NCI-H1105 (cell line): ENCODE data around the gene AP1AR.
"Not testable (repeated sequence)": the region's sequence is repeated elsewhere in the genome, so short reads cannot be mapped to it uniquely, and the experiment has no call there.

Experiments
- DNase-seq: peaks from one replicate; lab custom pipeline; 2025; lab: John Stamatoyannopoulos, UW

AP1AR gene

GRCh38 chr4:112279025-112279881, 47.7 kb downstream of the AP1AR start:
- no peak for DNase-seq

DNA sequence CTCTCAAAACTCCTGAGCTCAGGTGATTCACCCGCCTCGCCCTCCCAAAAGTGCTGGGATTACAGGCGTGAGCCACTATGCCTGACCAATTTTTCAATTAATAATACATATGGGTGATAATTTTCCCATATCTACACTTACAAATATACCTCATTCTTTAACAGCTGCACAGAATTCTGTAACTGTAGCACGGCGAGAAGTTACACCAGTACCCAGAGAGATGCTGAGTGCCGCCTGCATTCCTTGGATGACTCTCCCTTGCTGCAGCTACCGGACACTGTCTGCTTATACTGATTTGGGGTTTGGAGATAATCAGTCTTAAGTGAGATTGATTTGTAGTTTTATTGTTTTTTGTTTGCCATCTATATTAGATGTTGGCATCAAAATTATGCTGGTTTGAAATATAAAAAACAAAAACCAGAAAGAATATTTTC, 48.3 kb downstream of the AP1AR start:
- DNase-seq: no peak

GRCh38 chr4:112280386-112281056, 48.9 kb downstream of the AP1AR start:
- no peak for DNase-seq

DNA sequence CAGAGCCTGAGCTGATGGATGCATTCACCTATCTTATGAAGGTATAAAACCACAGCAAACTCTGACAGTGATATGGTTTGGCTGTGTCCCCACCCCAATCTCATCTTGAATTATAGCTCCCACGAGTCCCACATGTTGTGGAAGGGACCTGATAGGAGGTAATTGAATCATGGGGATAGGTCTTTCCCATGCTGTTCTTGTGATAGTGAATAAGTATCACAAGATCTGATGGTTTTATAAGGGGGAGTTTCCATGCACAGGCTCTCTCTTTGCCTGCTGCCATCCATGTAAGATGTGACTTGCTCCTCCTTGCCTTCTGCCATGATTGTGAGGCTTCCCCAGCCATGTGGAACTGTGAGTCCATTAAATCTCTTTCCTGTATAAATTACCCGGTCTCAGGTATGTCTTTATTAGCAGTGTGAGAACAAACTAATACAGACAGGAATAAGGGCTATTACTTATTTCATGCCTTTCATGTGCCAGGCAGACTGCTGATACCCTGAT, 50.4 kb downstream of the AP1AR start:
- not testable (repeated sequence) for DNase-seq

DNA sequence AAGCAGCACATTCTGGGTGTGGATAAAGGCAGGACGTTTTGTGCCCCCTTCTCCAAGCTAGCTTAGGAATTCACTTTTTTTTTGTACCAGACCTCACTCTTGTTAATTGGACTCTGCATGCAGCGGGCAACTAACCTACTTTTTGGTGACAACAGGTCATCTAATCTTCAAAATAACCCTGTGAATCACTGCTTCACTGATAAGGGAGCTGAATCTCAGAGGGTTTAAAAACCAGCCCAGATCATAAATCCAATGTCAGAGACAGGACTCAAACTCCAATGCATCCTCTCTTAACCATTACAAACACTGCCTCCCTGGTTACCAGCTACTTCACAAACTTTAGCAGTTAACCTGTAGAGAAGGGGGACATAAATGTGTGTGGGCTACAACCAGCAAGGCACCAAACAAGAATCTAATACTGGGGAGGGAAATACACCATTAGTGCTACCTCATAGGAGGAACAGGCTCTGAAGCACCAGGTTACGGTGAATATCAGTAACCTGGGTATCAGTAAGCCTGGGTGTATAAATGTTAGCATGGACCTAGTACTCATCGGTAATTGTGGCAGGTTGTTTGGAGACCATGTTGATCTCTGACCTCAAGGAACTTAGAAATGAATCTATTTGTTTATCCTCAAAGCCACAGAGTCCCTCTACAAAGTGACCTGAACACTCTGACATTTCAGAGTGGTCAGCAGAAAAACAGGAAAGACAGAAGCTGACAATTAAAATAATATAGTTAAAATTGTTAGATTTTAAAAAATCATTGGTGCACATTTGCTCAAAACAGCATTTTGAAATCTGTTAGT, 51.5 kb downstream of the AP1AR start:
- DNase-seq: no peak

DNA sequence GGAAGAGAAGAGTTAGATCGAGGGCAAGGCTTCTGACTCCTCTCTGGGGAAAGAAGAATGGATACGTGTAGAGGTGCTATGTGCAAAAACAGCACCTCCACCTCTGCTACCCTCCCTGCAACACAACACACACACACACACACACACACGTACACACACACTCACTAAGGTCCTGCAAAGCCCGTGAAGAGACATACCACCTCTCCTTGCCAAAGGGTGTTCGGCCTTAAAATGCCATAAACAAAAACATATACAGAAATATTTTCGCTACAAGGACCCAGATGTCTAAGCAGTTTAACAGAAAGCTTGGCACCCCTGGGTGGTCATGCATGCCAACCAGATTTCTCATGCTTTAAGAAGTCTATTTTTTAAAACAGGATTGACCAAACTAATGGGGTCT, 52.6 kb downstream of the AP1AR start:
- no peak for DNase-seq

DNA sequence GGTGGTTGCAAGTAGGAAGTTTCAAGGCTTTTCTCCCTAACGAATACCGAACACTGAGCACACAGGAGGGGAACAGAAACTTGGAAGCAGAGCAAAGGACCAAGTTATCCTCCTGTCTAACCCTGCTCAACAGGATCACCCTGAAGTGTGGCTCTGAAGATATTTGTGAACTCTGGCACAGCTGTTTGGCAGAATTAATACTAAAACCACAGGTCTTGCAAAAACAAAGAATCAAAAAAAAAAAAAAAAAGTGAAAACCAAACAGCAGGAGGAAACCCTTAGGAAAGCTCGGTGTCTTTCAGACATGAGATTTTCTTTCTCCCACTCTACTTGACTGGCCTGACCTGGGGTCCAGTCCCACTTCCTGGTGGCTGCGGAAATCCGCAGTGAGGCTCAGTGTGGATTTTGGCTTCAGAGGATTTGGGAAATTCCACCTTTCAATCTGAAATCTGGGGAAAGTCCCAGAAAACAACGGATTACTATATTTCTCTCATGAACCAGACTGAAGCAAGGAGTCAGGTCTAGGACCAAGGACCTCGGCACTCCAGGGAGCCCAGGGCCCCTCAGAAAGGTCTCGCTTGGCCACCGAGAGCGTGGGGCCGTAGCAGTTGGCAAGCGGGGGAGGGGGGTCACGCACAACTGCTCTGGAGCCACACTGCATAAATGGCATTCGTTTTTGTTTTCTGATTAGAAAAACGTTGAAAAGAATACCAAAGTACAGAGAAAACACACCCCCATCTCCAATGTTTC, 53.2 kb downstream of the AP1AR start:
- DNase-seq: no peak

- no peak for DNase-seq
Measured at GRCh38 chr4:112287258-112287989, 55.8 kb downstream of the AP1AR start.

- DNase-seq: no peak
Measured at GRCh38 chr4:112288455-112288854, 56.9 kb downstream of the AP1AR start.

GRCh38 chr4:112289407-112290253, 58.0 kb downstream of the AP1AR start:
- no peak for DNase-seq

GRCh38 chr4:112290341-112290740, 58.8 kb downstream of the AP1AR start:
- DNase-seq: no peak

GRCh38 chr4:112296949-112297880, 65.6 kb downstream of the AP1AR start, which contains the start of gene ALPK1:
TSS of gene ALPK1 (plus strand) at chr4:112297369.
- DNase-seq: no peak

DNA sequence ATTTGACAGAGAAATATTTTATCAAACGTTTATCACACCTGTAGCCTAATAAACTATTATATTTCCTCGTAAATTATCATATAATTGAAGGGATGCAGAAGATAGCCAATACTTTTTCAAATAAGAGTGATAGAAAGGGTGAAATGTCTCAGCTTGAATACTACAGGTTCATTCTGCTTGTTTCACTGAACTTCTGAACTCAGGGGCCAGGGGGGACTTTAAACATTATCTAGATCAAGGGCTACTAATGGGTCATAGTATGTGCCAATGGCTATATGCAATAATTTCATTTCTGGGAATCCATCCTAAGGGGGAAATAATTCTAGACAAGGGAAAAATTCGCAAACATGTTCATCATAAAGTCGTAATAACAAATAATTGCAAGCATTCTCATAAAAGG, 68.1 kb downstream of the AP1AR start:
- DNase-seq: no peak

- no peak for DNase-seq
Measured at GRCh38 chr4:112302320-112303274, 71.0 kb downstream of the AP1AR start.

DNA sequence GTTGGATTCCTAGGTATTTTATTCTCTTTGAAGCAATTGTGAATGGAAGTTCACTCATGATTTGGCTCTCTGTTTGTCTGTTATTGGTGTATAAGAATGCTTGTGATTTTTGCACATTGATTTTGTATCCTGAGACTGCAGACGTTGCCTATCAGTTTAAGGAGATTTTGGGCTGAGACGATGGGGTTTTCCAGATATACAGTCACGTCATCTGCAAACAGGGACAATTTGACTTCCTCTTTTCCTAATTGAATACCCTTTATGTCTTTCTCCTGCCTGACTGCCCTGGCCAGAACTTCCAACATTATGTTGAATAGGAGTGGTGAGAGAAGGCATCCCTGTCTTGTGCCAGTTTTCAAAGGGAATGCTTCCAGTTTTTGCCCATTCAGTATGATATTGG, 73.9 kb downstream of the AP1AR start:
- not testable (repeated sequence) for DNase-seq

DNA sequence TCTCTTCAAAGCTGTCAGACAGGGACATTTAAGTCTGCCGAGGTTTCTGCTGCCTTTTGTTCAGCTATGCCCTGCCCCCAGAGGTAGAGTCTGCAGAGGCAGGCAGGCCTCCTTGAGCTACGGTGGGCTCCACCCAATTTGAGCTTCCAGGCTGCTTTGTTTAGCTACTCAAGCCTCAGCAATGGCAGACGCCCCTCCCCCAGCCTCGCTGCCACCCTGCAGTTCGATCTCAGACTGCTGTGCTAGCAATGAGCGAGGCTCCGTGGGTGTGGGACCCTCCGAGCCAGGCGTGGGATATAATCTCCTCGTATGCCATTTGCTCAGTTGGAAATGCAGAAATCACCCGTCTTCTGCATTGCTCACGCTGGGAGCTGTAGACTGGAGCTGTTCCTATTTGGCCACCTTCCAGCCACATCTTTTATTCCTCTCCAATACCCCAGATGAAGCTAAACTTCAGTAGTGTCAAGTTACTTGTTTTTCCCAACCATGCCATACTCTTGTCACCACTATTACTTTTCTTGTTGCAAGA, 77.7 kb downstream of the AP1AR start:
- DNase-seq: peak; percentile 17

DNA sequence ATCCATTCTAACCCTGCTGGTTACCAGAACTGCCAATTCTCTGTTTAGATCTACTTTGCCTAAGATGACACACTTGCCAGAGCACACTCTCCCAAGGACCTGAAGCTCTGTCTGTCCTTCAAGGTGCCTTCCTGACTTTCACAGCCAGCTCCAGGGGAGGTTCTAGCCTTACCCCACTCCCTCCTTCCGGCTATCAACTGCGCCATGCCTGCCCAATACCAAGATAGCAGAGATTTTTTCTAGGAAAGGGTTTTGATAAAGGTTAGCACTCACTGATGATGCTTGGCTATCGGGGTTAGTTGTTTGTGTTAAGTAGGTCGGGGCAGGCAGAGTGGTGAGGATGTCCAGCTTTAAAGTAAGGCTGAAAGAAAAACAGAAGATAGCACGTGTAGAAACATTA, 79.9 kb downstream of the AP1AR start:
- no peak for DNase-seq
